Upper lobe of right lung (tissue), 1 donor: ENCODE data around the gene ASGR1. TPM values are rescaled to one million over a fixed set of nuclear protein-coding genes. Genes with fewer than 3 reads are reported as not detected.

Source experiments
- ATAC-seq: fragments of 200-7000 bp; cut with Tn5 transposase; one replicate; pipeline ENCODE4 v1.9.1; 2020; ENCODE audit warnings: mild to moderate bottlenecking, moderate library complexity
- DNase-seq: peaks from one replicate; pipeline ENCODE4 v3.0.0-alpha.2; 2020
- H3K27ac ChIP-seq: fragments of 200-600 bp; one replicate; pipeline ENCODE4 v1.8.0; 2022
- H3K27me3 ChIP-seq: fragments of 200-600 bp; one replicate; pipeline ENCODE4 v1.8.0; 2022; ENCODE audit warnings: mild to moderate bottlenecking
- H3K36me3 ChIP-seq: fragments of 200-600 bp; one replicate; pipeline ENCODE4 v1.8.0; 2022
- H3K4me1 ChIP-seq: fragments of 200-600 bp; one replicate; pipeline ENCODE4 v1.8.0; 2022
- H3K4me3 ChIP-seq: fragments of 200-600 bp; one replicate; pipeline ENCODE4 v1.8.0; 2022; ENCODE audit warnings: mild to moderate bottlenecking
- H3K9me3 ChIP-seq: fragments of 200-600 bp; one replicate; pipeline ENCODE4 v1.8.0; 2022
- CTCF ChIP-seq: fragments of 200-600 bp; IDR thresholded peaks from one replicate; pipeline ENCODE4 v1.8.0; 2022; ENCODE audit warnings: antibody characterized with exemption
- intact Hi-C: fragments of 100-400 bp; cut with DNase I; formaldehyde crosslinking; loops from one replicate; pipeline ENCODE4 v1.11.0; 2022
- total RNA-seq: library from RNA; stranded (reverse); fragmentation: NEBNext Ultra II Directional; extraction: Animal tissue kit (Norgen Biotek cat#: 25700); gene quantifications from one replicate; pipeline ENCODE4 v1.2.1, GENCODE V29; 2021
- donor health status: DM: no; HTN: yes; CAD: no; lungs with severe emphysema.

The ASGR1 gene
- total RNA-seq, 1 donor from 2014 or later = 4.3 TPM

GRCh38 chr17:7195971-7196370 is 16.8 kb upstream of the ASGR1 start:
- Histone ChIP-seq H3K4me1 (no peaks in the 10 kb centered on the region), H3K36me3 (peaks cover 34% of the 10 kb centered on the region), H3K27ac (no peak overlapping the region), H3K27me3 (no peaks in the 10 kb centered on the region), H3K4me3 (no peak overlapping the region), H3K9me3 (no peaks in the 10 kb centered on the region)
- DNase-seq = no peak
- ATAC-seq = no peak
- intact Hi-C loops = no loop called here
- no peak for TF ChIP-seq CTCF

GRCh38 chr17:7192271-7192937 is 13.2 kb upstream of the ASGR1 start:
- no peaks in the 10 kb centered on the region for H3K4me1 ChIP-seq
- no peaks in the 10 kb centered on the region for H3K27me3 ChIP-seq
- H3K27ac ChIP-seq = no peak overlapping the region
- ATAC-seq = no peak
- intact Hi-C loops = no loop called here
- no peak for DNase-seq
- H3K9me3 ChIP-seq = no peaks in the 10 kb centered on the region
- H3K36me3 ChIP-seq = peaks cover 34% of the 10 kb centered on the region
- TF ChIP-seq CTCF = no peak
- H3K4me3 ChIP-seq = no peak overlapping the region

GRCh38 chr17:7191571-7192270 is 12.6 kb upstream of the ASGR1 start:
- DNase-seq (no peak), ATAC-seq (peak; percentile 65)
- intact Hi-C loops = no loop called here
- no peak overlapping the region for H3K4me3 ChIP-seq
- no peaks in the 10 kb centered on the region for H3K4me1 ChIP-seq
- H3K9me3 ChIP-seq = no peaks in the 10 kb centered on the region
- H3K27me3 ChIP-seq = no peaks in the 10 kb centered on the region
- TF ChIP-seq CTCF = no peak
- H3K36me3 ChIP-seq = peaks cover 32% of the 10 kb centered on the region
- no peak overlapping the region for H3K27ac ChIP-seq

GRCh38 chr17:7191069-7191468 is 11.9 kb upstream of the ASGR1 start:
- H3K4me3 ChIP-seq = no peak overlapping the region
- ATAC-seq (no peak), DNase-seq (no peak)
- no peak overlapping the region for H3K27ac ChIP-seq
- H3K4me1 ChIP-seq = no peaks in the 10 kb centered on the region
- intact Hi-C loops = no loop called here
- H3K36me3 ChIP-seq = peaks cover 26% of the 10 kb centered on the region
- H3K27me3 ChIP-seq = no peaks in the 10 kb centered on the region
- no peak for TF ChIP-seq CTCF
- no peaks in the 10 kb centered on the region for H3K9me3 ChIP-seq

- DNase-seq (no peak), ATAC-seq (no peak)
- Histone ChIP-seq H3K27ac (no peak overlapping the region), H3K9me3 (no peaks in the 10 kb centered on the region), H3K36me3 (peaks cover 20% of the 10 kb centered on the region), H3K4me3 (no peak overlapping the region), H3K4me1 (no peaks in the 10 kb centered on the region), H3K27me3 (no peaks in the 10 kb centered on the region)
- intact Hi-C loops = no loop called here
- TF ChIP-seq CTCF = no peak
Observed at GRCh38 chr17:7190276-7190917, 11.2 kb upstream of the ASGR1 start.
